ENCODE data around the gene HS1BP3. TPM values are rescaled to one million over a fixed set of nuclear protein-coding genes. Genes with fewer than 3 reads are reported as not detected.
A peak's percentile ranks its signal among the peaks of the same experiment; 100 is the strongest.

The HS1BP3 gene
- total and polyA plus RNA-seq, 9 of the 15 experiments (the other 6 are each of a cell fraction or from before 2014, with no cell fraction given) = 0.41 to 8.3 (median 5.9) TPM

GRCh38 chr2:20634507-20635112 is 16.3 kb downstream of the HS1BP3 start:
- H3K27ac ChIP-seq (ENCODE audit: extremely low read depth, low read depth, low read length) = no peak overlapping the region

More at GRCh38 chr2:20634507-20635112, 16.3 kb downstream of the HS1BP3 start:
- H3K9me1 ChIP-seq (ENCODE audit: control insufficient read depth, insufficient read depth, low read length) = no peaks in the 10 kb centered on the region
- ChIA-PET POLR2A (interaction anchor here (0.5 to 1.5 kb wide), 4 partner anchors 9 to 226 kb away, joined by 3 read pairs; no protein-coding TSS in a partner anchor), CTCF (ENCODE audit: low intra/inter-chr PET ratio) (interaction anchor here (1.6 to 3.9 kb wide), 4 partner anchors 17 to 238 kb away, joined by 3 to 54 read pairs (median 16); partner anchors contain the start of gene HS1BP3)
- BruUV-seq (replicated peaks) = no TSS peak
- peaks cover 0 to 13% of the 10 kb centered on the region in 2 experiments; a peak in 1 of 5 replicates for H3K4me1 ChIP-seq (replicated peaks in 1 of 2; ENCODE audit: control insufficient read depth in 2 of 2, insufficient read depth in 2 of 2, low read length in 2 of 2)
- no peak overlapping the region for H2AFZ ChIP-seq (ENCODE audit: low read depth, low read length)
- FAIRE-seq (no peak), ATAC-seq (no peak), DNase-seq (ENCODE audit: extremely low read depth in 1 of 4, low spot score in 3 of 4) (peak in 1 of 4 experiments; percentile 9)
- 53% methylated on average over 9 of the region's 9 CpGs for WGBS (ENCODE audit: insufficient coverage, low coverage, missing lambda C conversion rate)
- H3K4me3 ChIP-seq = no peak overlapping the region
- no peaks in the 10 kb centered on the region for H4K20me1 ChIP-seq (replicated peaks; ENCODE audit: control insufficient read depth, insufficient read depth, low read length)
- H3K79me2 ChIP-seq (ENCODE audit: control insufficient read depth, insufficient read depth, low read length) = no peaks in the 10 kb centered on the region
- no peak overlapping the region for H3K9ac ChIP-seq (ENCODE audit: insufficient read depth in 1 of 2, low read depth in 2 of 2, low read length in 2 of 2)
- in situ Hi-C loops (cut with MboI) = loop anchor here (5.0 to 10.0 kb wide), 2 partner anchors 192 to 540 kb away; no protein-coding TSS in a partner anchor
- no peaks in the 10 kb centered on the region for H3K9me3 ChIP-seq (replicated peaks; ENCODE audit: control insufficient read depth, insufficient read depth, low read depth, low read length)
- H3K27me3 ChIP-seq (ENCODE audit: control insufficient read depth in 2 of 2, insufficient read depth in 2 of 2, low read length in 2 of 2) = 0 out of 5 replicates have a peak, but pooled peaks cover 0 to 3% of the 10 kb centered on the region in 2 experiments
- H3K4me2 ChIP-seq (ENCODE audit: insufficient read depth, low read length) = no peak overlapping the region
- no peaks in the 10 kb centered on the region for H3K36me3 ChIP-seq (ENCODE audit: control insufficient read depth, insufficient read depth, low read length)
- intact Hi-C loops (cut with micrococcal nuclease) = loop anchor here (1.0 to 10.0 kb wide), 2 partner anchors 191 to 380 kb away; no protein-coding TSS in a partner anchor
- TF ChIP-seq PRDM10 (IDR thresholded peaks at IDR 0.05; ENCODE audit: partially characterized antibody) = no peak
- peak; percentile 82 for TF ChIP-seq NFIX (CRISPR knock-in tag; IDR thresholded peaks at IDR 0.05; ENCODE audit: low read depth)
- TF ChIP-seq KDM1A (IDR thresholded peaks at IDR 0.05) = peak; percentile 38 to 39; a peak in 1 of 4 replicates
- peak; percentile 95 for TF ChIP-seq NFIC (IDR thresholded peaks at IDR 0.05)
